GM06990 (cell line): ENCODE data around the gene ARHGAP31.
"Not testable (repeated sequence)": the region's sequence is repeated elsewhere in the genome, so short reads cannot be mapped to it uniquely, and the experiment has no call there.

Source experiments
- DNase-seq: peaks from one replicate; pipeline ENCODE4 v3.0.0-alpha.2; 2011; ENCODE audit not compliant: insufficient read length; ENCODE audit errors: extremely low read depth
- H3K27me3 ChIP-seq: replicated peaks from 2 replicates; pipeline ENCODE4 v1.6.0; 2011; ENCODE audit warnings: low read length; ENCODE audit not compliant: control insufficient read depth, insufficient read depth
- H3K36me3 ChIP-seq: 2 replicates; pipeline ENCODE4 v1.5.1; 2011; ENCODE audit warnings: low read length; ENCODE audit not compliant: control insufficient read depth, insufficient read depth
- H3K4me3 ChIP-seq: replicated peaks from 2 replicates; pipeline ENCODE4 v1.5.1; 2011; ENCODE audit warnings: low read depth, mild to moderate bottlenecking, control low read depth, low read length
- TF ChIP-seq, protein P1 (sequence below): IDR thresholded peaks from 2 replicates; pipeline ENCODE4 v1.5.1; 2011; ENCODE audit warnings: low read length, control low read depth, mild to moderate bottlenecking, inconsistent platforms; ENCODE audit not compliant: insufficient read depth, poor library complexity, severe bottlenecking

Gene ARHGAP31

DNA sequence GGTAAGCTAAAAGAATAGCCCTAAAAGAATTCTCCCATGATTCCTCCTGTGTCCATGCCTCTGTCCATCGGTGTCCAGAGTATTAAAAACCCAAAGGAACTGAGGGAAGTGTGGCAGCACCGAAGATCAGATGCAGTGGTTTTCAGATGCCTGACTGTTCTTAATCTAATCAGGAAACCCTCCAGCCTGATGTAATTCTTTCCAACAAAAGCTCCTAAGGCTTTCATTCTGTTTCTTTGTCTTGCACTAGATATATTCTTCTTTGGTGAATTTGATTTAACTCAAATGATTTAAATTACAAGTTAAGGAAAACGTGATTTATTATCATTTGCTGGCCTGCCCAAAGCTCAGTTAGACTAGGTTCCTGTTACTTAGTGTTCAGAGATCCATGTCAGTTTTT is 71.2 kb downstream of the ARHGAP31 start:
- Histone ChIP-seq H3K36me3 (peaks cover 5% of the 10 kb centered on the region), H3K27me3 (no peaks in the 10 kb centered on the region), H3K4me3 (no peak overlapping the region)
- TF ChIP-seq, protein P1, sequence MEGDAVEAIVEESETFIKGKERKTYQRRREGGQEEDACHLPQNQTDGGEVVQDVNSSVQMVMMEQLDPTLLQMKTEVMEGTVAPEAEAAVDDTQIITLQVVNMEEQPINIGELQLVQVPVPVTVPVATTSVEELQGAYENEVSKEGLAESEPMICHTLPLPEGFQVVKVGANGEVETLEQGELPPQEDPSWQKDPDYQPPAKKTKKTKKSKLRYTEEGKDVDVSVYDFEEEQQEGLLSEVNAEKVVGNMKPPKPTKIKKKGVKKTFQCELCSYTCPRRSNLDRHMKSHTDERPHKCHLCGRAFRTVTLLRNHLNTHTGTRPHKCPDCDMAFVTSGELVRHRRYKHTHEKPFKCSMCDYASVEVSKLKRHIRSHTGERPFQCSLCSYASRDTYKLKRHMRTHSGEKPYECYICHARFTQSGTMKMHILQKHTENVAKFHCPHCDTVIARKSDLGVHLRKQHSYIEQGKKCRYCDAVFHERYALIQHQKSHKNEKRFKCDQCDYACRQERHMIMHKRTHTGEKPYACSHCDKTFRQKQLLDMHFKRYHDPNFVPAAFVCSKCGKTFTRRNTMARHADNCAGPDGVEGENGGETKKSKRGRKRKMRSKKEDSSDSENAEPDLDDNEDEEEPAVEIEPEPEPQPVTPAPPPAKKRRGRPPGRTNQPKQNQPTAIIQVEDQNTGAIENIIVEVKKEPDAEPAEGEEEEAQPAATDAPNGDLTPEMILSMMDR: no peak
- no peak for DNase-seq

DNA sequence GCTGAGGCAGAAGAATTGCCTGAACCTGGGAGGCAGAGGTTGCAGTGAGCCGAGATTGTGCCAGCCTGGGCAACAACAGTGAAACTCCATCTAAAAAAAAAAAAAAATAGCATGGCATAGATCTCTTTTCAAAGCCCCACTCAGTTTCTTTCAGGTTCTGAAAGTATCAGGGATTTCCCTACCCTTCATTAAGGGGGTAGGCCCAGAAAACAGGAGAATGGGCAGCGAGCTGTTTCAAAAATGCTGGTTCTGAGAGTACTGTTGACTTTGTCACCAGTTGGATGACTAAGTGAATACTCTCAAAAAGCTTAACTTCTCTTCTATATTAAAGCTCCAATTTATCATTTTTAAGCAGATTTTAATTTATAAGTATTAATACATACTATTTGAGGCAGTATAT is 72.8 kb downstream of the ARHGAP31 start:
- Histone ChIP-seq H3K4me3 (no peak overlapping the region), H3K36me3 (peaks cover 5% of the 10 kb centered on the region), H3K27me3 (no peaks in the 10 kb centered on the region)
- TF ChIP-seq, protein P1: no peak
- DNase-seq: no peak

DNA sequence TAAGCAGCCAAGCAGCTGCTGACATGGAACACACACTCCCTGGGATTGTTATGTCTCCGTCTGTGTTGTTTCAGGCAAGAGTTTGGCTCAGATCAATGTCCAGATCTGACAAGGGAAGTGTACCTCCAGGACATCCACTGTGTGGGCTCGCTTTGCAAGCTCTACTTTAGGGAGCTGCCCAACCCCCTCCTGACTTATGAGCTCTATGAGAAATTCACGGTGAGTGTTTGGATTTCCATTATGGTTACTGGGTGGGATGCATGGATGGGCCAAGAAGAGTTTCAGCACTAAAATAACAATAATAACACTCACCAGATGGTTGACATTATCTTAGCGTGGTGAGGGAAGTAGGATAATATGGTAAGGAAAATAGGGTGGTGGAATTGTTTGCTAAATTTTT is 74.1 kb downstream of the ARHGAP31 start:
- peaks cover 5% of the 10 kb centered on the region for H3K36me3 ChIP-seq

DNA sequence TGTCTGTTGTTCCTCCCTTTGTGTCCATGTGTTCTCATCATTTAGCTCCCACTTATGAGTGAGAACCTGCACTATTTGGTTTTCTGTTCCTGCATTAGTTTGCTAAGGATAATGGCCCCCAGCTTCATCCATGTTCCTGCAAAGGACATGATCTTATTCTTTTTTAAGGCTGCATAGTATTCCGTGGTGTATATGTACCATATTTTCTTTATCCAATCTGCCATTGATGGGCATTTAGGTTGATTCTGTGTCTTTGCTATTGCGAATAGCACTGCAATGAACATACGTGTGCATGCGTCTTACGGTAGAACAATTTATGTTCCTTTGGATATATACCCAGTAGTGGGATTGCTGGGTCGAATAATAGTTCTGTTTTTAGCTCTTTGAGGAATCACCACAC is 77.6 kb downstream of the ARHGAP31 start:
- DNase-seq, H3K27me3 ChIP-seq, H3K4me3 ChIP-seq, H3K36me3 ChIP-seq: not testable (repeated sequence)

More for the DNA sequence above, 74.1 kb downstream of the ARHGAP31 start:
- Histone ChIP-seq H3K4me3 (no peak overlapping the region), H3K27me3 (no peaks in the 10 kb centered on the region)
- DNase-seq: no peak
- TF ChIP-seq, protein P1: no peak

DNA sequence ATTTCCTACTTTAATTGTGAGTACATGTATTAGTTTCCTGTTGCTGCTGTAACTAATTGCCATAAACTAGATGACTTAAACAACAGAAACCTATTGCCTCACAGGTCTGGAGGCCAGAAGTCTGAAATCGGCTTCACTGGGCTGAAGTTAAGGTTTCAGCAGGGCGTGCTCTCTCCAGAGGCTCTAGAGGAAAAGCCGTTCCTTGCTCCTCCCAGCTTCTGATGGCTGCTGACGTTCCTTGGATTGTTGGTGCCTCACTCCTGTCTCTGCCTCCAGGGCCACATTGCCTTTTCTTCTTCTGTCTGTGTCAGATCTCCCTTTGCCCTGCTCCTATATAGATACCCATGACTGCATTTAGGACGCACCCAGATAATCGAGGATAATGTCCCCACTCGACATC is 80.9 kb downstream of the ARHGAP31 start:
- DNase-seq: no peak
- H3K4me3 ChIP-seq: no peak overlapping the region
- TF ChIP-seq, protein P1: no peak
- H3K36me3 ChIP-seq: peaks cover 2% of the 10 kb centered on the region
- H3K27me3 ChIP-seq: no peaks in the 10 kb centered on the region

DNA sequence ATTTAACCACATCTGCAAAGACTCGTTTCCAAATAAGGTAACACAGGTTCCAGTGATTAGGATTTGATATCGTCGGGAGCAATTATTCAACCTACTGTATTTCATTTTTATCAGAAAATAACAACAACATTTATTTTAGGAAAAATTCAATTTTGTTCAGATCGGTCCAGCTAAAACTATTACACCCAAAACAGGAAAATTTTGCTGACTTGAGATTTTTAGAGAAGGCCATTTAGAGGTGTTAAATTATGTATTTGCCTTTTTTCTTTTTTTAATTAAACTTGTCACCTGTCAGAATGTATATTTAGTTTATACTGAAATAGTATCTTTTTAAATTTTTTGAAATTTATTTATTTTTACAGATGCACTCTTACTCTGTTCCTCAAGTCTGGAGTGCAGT is 81.3 kb downstream of the ARHGAP31 start:
- H3K27me3 ChIP-seq: no peaks in the 10 kb centered on the region
- H3K4me3 ChIP-seq: no peak overlapping the region
- peaks cover 2% of the 10 kb centered on the region for H3K36me3 ChIP-seq
- DNase-seq: no peak
- TF ChIP-seq, protein P1: no peak
